RWPE2 (cell line): Measurements from ENCODE around the gene PRDX1.

Source experiments
- ATAC-seq: fragments of 200-7000 bp; cut with Tn5 transposase; 3 replicates; pipeline ENCODE4 v1.9.1; 2021; ENCODE audit warnings: low read depth
- DNase-seq: peaks from one replicate; pipeline ENCODE4 v3.0.0-alpha.2; 2020; ENCODE audit warnings: low spot score
- H3K27ac ChIP-seq: fragments of 450-650 bp; 2 replicates; pipeline ENCODE4 v1.5.1; 2017; ENCODE audit warnings: mild to moderate bottlenecking; ENCODE audit not compliant: poor library complexity, severe bottlenecking
- H3K27me3 ChIP-seq: fragments of 250-450 bp; sonication (Bioruptor Pico); 2 replicates; pipeline ENCODE4 v1.5.1; 2021; ENCODE audit warnings: mild to moderate bottlenecking, moderate library complexity; ENCODE audit not compliant: insufficient read depth, poor library complexity, severe bottlenecking
- H3K36me3 ChIP-seq: fragments of 250-450 bp; sonication (Bioruptor Pico); 2 replicates; pipeline ENCODE4 v1.5.1; 2020; ENCODE audit warnings: low read depth, mild to moderate bottlenecking, moderate library complexity
- H3K4me1 ChIP-seq: fragments of 250-450 bp; sonication (Bioruptor Pico); 2 replicates; pipeline ENCODE4 v1.5.1; 2021; ENCODE audit warnings: mild to moderate bottlenecking, moderate library complexity; ENCODE audit not compliant: insufficient read depth, poor library complexity, severe bottlenecking
- H3K4me3 ChIP-seq: fragments of 250-450 bp; sonication (Bioruptor Pico); 2 replicates; pipeline ENCODE4 v1.5.1; 2021; ENCODE audit warnings: mild to moderate bottlenecking, moderate library complexity; ENCODE audit not compliant: severe bottlenecking
- H3K9me3 ChIP-seq: fragments of 250-450 bp; sonication (Bioruptor Pico); 2 replicates; pipeline ENCODE4 v1.5.1; 2021; ENCODE audit warnings: mild to moderate bottlenecking, moderate library complexity; ENCODE audit not compliant: severe bottlenecking
- CTCF ChIP-seq: fragments of 450-650 bp; IDR thresholded peaks from one replicate; pipeline ENCODE4 v1.5.1; 2017; ENCODE audit warnings: mild to moderate bottlenecking, moderate library complexity; ENCODE audit not compliant: poor library complexity, severe bottlenecking

The PRDX1 gene

GRCh38 chr1:45521413-45522323 is at the start of gene PRDX1:
Gene PRDX1, minus strand, starts transcription at chr1:45521884. Its CDS starts 2,841 bp downstream, at chr1:45519043.
- TF ChIP-seq CTCF, result no peak
- no peaks in the 10 kb centered on the region for H3K27me3 ChIP-seq
- H3K27ac ChIP-seq, result peak within 1 kb of the TSS; percentile 54
- DNase-seq (peak; percentile 91), ATAC-seq (peak; percentile 84)
- H3K9me3 ChIP-seq, result no peaks in the 10 kb centered on the region
- peak within 1 kb of the TSS; percentile 79 for H3K4me3 ChIP-seq
- peaks cover 27% of the 10 kb centered on the region for H3K36me3 ChIP-seq
- peaks cover 11% of the 10 kb centered on the region for H3K4me1 ChIP-seq

GRCh38 chr1:45570631-45571030 is 48.9 kb upstream of the PRDX1 start:
- ATAC-seq (no peak), DNase-seq (no peak)
- Histone ChIP-seq H3K27ac (no peak overlapping the region), H3K36me3 (peaks cover 29% of the 10 kb centered on the region), H3K4me1 (no peaks in the 10 kb centered on the region), H3K27me3 (no peaks in the 10 kb centered on the region), H3K9me3 (no peaks in the 10 kb centered on the region), H3K4me3 (no peak overlapping the region)
- TF ChIP-seq CTCF, result peak; percentile 1

- Histone ChIP-seq H3K27me3 (no peaks in the 10 kb centered on the region), H3K4me3 (no peak overlapping the region), H3K27ac (no peak overlapping the region), H3K36me3 (peaks cover 29% of the 10 kb centered on the region), H3K9me3 (no peaks in the 10 kb centered on the region), H3K4me1 (no peaks in the 10 kb centered on the region)
- TF ChIP-seq CTCF, result peak; percentile 96
- DNase-seq (no peak), ATAC-seq (peak; percentile 84)
Measured at GRCh38 chr1:45569962-45570581, 48.4 kb upstream of the PRDX1 start.

- no peak overlapping the region for H3K27ac ChIP-seq
- no peaks in the 10 kb centered on the region for H3K27me3 ChIP-seq
- peaks cover 29% of the 10 kb centered on the region for H3K36me3 ChIP-seq
- DNase-seq (no peak), ATAC-seq (peak; percentile 22; the same call in 2 of the 3 replicates)
- H3K9me3 ChIP-seq, result no peaks in the 10 kb centered on the region
- no peak overlapping the region for H3K4me3 ChIP-seq
- no peak for TF ChIP-seq CTCF
- H3K4me1 ChIP-seq, result no peaks in the 10 kb centered on the region
Measured at GRCh38 chr1:45569571-45569961, 47.9 kb upstream of the PRDX1 start.
